Mucosa of gallbladder (tissue), 1 donor: ENCODE data around the gene WWOX. TPM values are rescaled to one million over a fixed set of nuclear protein-coding genes. Genes with fewer than 3 reads are reported as not detected.

ENCODE experiments used
- DNase-seq: peaks from one replicate; pipeline ENCODE4 v3.0.0-alpha.2; 2020; ENCODE audit warnings: low spot score
- total RNA-seq: library from RNA; stranded (reverse); gene quantifications from one replicate; pipeline ENCODE4 v1.2.1, GENCODE V29; 2021
- donor health status: DM: no; HTN: no; CAD: no.

WWOX gene
- total RNA-seq, 1 donor from 2014 or later: 28.2 TPM

GRCh38 chr16:79165506-79165905 lies 1066.1 kb downstream of the WWOX start:
- no peak for DNase-seq

- DNase-seq: no peak
Observed at GRCh38 chr16:79167893-79168292, 1068.4 kb downstream of the WWOX start.

- no peak for DNase-seq
Observed at GRCh38 chr16:79168321-79168720, 1068.9 kb downstream of the WWOX start.

- no peak for DNase-seq
Observed at GRCh38 chr16:79169239-79169638, 1069.8 kb downstream of the WWOX start.

- DNase-seq: no peak
Observed at GRCh38 chr16:79170555-79171246, 1071.2 kb downstream of the WWOX start.

GRCh38 chr16:79171504-79171903 lies 1072.0 kb downstream of the WWOX start:
- no peak for DNase-seq

GRCh38 chr16:79171931-79172705 lies 1072.7 kb downstream of the WWOX start:
- no peak for DNase-seq

GRCh38 chr16:79172976-79173500 lies 1073.6 kb downstream of the WWOX start:
- DNase-seq: no peak

- no peak for DNase-seq
Observed at GRCh38 chr16:79173919-79174318, 1074.5 kb downstream of the WWOX start.

- no peak for DNase-seq
Observed at GRCh38 chr16:79175286-79176057, 1076.0 kb downstream of the WWOX start.

GRCh38 chr16:79177018-79177417 lies 1077.6 kb downstream of the WWOX start:
- no peak for DNase-seq

- no peak for DNase-seq
Observed at GRCh38 chr16:79181419-79181818, 1082.0 kb downstream of the WWOX start.

- no peak for DNase-seq
Observed at GRCh38 chr16:79182616-79183015, 1083.2 kb downstream of the WWOX start.

GRCh38 chr16:79183571-79183970 lies 1084.1 kb downstream of the WWOX start:
- no peak for DNase-seq

GRCh38 chr16:79184464-79185030 lies 1085.1 kb downstream of the WWOX start:
- no peak for DNase-seq

GRCh38 chr16:79185711-79186110 lies 1086.3 kb downstream of the WWOX start:
- no peak for DNase-seq

GRCh38 chr16:79186196-79186595 lies 1086.7 kb downstream of the WWOX start:
- no peak for DNase-seq

- DNase-seq: no peak
Observed at GRCh38 chr16:79188115-79188738, 1088.8 kb downstream of the WWOX start.

- no peak for DNase-seq
Observed at GRCh38 chr16:79188739-79189122, 1089.3 kb downstream of the WWOX start.

GRCh38 chr16:79190542-79190941 lies 1091.1 kb downstream of the WWOX start:
- DNase-seq: no peak

GRCh38 chr16:79191933-79192332 lies 1092.5 kb downstream of the WWOX start:
- DNase-seq: no peak

- no peak for DNase-seq
Observed at GRCh38 chr16:79192904-79193303, 1093.5 kb downstream of the WWOX start.
